Stimulated activated CD4-positive, alpha-beta T cell treated with anti-CD3 and anti-CD28 coated beads, Interleukin-4, amount 100 ng/mL, for 4 hours (primary cell): Measurements from ENCODE around the gene TTPAL.

Source experiments
- DNase-seq, 2 experiments: peaks; one replicate each; pipeline ENCODE4 v3.0.0-alpha.2; 2020

The TTPAL gene, protein sequence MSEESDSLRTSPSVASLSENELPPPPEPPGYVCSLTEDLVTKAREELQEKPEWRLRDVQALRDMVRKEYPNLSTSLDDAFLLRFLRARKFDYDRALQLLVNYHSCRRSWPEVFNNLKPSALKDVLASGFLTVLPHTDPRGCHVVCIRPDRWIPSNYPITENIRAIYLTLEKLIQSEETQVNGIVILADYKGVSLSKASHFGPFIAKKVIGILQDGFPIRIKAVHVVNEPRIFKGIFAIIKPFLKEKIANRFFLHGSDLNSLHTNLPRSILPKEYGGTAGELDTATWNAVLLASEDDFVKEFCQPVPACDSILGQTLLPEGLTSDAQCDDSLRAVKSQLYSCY

DNA sequence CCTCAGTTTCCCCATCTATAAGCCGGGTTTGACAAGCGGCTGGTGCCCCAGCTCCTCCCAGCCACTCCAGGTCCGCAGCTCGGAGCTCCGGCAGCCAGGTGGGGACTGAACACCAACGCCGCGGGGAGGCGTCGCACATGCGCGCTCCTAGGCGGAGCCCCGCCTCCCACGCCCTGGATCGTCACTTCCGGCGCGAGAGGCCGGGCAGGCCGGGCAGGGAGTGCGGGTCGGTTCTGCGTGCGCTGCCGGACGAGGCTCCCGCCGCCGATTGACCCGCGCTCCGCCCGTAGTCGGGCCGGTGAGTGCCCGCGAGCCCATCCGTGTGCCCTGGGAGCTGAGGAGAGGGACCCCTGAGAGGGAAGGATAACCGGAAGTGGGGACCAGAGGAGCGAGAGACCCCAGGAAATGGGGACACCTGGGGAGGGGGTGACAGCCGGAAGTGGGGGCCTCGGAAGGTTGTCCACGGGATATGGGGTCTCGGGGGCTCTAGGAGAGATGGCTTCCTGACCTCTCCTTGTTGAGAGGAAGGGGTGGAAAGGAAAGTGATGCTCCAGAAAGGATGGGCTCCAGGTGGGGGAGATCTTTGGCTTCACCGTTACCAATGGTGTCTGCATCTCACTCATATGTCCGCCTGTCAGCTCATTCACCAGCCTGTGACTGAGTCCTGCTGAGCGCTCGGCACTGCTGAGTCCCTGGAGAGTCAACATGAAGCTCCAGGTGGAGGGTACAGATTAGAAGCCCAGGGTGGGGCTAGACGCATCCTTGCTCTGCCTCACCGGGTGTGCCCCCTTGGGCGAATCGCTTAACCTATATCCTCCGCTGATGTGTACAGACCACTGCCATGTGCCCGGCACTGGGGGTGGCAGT is at the start of gene TTPAL:
TTPAL (plus strand) TSS at position 181 of the 867 bp plus-strand sequence. CDS start 4,126 bp downstream, outside the sequence.
- DNase-seq, result peak; percentile 89 to 93

DNA sequence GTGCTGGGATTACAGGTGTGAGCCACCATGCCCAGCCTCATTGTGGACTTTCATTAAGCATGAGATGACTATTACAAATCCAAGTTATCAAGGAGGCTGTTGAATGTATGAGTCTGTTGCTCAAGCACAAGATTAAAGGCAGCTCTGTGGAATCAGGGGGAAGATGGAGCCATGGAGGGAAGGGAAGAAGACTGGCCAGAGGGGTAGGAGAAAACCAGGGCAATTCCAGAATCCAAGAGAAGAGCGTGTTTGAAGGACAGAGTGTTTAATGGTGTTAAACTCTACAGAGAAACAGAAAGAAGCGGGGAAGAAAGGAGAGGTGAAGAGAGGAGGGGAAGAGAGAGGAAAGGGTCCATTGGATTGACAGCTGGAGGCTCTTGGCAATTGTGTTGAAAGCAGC is 49.8 kb upstream of the TTPAL start:
- no peak for DNase-seq

DNA sequence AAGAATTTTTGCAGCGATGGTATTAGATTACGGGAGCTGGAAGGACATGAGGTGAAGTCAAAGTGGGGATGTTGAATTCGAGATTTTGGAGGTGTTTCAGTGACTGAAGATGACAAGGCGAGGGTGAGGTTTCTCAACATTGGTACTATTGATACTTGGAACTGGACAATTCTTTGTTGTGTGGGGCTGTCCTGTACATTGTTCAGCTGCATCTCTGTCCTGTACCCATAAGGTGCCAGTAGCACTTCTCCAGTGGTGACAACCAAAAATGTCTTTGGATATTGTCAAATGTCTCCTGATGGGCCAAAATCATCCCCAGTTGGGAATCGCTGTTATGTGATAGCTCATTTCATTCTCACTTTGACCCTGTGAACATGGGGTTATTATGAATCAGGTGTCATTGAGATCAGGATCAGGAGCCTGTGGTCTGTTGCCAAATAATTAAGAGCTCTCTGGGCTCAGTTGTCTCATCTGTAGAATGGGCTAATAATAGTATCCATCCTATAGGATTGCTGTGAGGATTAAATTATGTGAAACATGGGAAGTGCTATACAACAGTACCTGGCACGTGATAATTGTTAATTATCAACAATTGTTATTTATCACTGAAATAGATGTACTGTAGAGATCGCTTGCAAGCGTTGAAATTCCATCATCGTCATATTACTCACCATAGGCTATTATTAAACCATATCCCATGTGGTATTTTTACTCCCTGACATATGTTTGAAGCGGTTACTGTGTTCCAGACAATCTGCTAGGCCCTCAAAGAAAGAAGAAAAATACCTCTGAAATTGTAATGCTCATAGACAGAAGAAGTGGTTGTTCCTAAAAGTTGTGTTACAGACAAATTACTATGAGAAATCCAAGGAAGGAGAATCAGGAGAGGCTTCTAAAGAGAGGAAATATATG is 48.5 kb upstream of the TTPAL start:
- no peak for DNase-seq

DNA sequence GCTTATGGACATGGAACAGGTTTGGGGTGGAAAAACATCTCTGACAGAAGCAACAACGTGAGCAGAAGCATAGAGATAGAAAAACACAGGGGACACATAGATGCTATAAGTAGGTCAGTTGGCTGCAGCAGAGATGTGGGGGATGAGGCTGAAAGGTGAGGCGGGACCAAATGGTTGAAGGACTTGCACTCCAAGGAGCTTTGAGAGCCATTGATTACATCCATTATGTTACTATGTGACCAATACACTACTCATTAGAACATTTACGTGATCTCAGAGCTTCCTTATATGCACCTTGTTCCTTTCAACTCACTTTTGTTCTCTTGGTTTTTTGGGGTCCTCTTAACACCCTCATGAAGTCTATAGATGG is 47.9 kb upstream of the TTPAL start:
- no peak for DNase-seq

DNA sequence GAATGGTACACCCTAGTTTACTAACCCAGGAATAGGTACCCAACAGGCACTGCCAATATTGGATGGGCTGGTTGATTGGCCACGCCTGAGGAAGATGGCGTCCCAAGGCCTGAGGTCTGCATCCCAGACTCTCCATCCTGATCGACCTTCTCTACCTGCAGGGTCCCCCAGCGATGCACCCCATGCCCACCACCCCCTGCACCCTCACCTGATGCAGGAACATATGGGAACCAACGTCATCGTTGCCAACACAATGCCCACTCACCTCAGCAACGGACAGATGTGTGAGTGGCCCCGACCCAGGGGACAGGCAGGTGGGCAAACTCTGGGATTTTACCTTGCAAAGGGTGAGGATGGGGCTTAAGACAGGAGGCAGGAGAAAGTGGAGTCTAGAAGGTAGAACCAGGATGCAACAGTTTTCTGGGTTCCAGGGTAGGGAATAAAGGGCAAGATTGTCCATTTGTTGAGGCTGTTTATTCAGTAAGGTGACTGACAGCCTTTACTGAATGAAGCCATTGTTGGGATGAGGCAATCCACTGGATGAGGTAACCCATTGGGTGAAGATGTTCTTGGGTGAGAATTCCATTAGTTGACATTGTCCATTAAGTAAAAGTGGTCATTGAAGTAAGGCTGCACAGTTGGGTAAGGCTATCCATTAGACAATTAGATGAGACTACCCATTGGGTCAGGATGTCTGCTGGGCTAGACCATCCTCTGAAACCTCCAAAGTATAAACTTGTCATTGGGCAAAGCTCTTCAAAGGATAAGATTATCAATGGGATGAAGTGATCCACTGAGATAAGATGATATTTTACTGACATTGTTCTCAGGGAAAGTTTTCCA is 47.3 kb upstream of the TTPAL start:
- DNase-seq, result no peak

DNA sequence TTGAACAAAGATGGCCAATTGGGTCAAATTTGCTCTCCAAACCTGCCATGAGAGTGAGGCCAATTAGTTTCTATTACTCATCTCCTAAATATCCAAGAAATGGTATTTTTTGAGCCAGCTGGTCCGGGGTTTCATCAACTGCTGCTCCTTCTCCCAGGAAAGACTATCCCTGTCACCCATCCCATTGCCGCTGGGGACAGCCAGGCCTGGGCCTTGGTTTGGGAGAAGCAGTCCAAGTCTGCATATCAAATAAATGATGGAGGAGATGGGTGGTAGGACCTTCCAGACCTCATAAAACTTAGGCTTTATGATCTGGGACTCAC is 46.7 kb upstream of the TTPAL start:
- DNase-seq, result no peak

DNA sequence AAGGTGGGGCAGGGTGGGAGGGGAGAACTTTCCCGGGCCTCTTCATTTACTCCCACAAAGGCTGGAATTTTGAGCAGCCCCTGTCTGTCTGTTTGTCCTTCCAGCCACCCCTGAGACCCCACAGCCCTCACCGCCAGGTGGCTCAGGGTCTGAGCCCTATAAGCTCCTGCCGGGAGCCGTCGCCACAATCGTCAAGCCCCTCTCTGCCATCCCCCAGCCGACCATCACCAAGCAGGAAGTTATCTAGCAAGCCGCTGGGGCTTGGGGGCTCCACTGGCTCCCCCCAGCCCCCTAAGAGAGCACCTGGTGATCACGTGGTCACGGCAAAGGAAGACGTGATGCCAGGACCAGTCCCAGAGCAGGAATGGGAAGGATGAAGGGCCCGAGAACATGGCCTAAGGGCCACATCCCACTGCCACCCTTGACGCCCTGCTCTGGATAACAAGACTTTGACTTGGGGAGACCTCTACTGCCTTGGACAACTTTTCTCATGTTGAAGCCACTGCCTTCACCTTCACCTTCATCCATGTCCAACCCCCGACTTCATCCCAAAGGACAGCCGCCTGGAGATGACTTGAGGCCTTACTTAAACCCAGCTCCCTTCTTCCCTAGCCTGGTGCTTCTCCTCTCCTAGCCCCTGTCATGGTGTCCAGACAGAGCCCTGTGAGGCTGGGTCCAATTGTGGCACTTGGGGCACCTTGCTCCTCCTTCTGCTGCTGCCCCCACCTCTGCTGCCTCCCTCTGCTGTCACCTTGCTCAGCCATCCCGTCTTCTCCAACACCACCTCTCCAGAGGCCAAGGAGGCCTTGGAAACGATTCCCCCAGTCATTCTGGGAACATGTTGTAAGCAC is 46.0 kb upstream of the TTPAL start:
- DNase-seq, result no peak

DNA sequence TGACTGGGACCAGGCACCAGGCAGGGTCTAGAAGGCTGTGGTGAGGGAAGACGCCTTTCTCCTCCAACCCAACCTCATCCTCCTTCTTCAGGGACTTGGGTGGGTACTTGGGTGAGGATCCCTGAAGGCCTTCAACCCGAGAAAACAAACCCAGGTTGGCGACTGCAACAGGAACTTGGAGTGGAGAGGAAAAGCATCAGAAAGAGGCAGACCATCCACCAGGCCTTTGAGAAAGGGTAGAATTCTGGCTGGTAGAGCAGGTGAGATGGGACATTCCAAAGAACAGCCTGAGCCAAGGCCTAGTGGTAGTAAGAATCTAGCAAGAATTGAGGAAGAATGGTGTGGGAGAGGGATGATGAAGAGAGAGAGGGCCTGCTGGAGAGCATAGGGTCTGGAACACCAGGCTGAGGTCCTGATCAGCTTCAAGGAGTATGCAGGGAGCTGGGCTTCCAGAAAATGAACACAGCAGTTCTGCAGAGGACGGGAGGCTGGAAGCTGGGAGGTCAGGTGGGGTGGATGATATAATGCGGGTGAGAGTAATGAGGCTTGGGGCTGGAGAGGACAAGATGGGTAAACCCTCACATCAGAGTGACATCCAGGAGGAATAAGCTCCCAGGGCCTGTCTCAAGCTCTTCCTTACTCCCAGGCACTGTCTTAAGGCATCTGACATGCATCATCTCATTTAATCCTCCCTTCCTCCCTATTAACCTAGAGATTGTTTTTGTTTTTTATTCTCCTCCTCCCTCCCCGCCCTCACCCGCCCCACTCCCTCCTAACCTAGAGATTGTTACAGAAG is 45.2 kb upstream of the TTPAL start:
- DNase-seq, result no peak

DNA sequence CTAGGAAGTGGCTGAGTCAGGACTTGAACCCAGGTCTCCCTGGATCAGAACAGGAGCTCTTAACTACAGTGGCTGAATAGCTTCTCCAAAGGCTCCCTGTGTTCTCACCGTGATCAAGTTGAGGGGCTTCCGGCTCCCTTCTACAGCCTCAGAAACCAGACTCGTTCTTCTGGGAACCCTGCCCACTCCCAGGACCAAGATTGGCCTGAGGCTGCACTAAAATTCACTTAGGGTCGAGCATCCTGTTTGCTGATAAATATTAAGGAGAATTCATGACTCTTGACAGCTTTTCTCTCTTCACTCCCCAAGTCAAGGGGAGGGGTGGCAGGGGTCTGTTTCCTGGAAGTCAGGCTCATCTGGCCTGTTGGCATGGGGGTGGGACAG is 44.6 kb upstream of the TTPAL start:
- DNase-seq, result no peak

DNA sequence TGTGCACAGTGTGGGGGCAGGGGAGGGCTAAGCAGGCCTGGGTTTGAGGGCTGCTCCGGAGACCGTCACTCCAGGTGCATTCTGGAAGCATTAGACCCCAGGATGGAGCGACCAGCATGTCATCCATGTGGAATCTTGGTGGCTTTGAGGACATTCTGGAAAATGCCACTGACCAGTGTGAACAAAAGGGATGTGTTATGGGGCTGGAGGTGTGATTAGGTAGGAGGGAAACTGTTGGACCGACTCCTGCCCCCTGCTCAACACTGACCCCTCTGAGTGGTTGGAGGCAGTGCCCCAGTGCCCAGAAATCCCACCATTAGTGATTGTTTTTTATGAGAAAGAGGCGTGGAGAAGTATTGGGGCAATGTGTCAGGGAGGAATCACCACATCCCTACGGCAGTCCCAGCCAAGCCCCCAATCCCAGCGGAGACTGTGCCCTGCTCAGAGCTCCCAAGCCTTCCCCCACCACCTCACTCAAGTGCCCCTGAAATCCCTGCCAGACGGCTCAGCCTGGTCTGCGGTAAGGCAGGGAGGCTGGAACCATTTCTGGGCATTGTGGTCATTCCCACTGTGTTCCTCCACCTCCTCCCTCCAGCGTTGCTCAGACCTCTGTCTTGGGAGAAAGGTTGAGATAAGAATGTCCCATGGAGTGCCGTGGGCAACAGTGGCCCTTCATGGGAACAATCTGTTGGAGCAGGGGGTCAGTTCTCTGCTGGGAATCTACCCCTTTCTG is 44.0 kb upstream of the TTPAL start:
- no peak for DNase-seq

DNA sequence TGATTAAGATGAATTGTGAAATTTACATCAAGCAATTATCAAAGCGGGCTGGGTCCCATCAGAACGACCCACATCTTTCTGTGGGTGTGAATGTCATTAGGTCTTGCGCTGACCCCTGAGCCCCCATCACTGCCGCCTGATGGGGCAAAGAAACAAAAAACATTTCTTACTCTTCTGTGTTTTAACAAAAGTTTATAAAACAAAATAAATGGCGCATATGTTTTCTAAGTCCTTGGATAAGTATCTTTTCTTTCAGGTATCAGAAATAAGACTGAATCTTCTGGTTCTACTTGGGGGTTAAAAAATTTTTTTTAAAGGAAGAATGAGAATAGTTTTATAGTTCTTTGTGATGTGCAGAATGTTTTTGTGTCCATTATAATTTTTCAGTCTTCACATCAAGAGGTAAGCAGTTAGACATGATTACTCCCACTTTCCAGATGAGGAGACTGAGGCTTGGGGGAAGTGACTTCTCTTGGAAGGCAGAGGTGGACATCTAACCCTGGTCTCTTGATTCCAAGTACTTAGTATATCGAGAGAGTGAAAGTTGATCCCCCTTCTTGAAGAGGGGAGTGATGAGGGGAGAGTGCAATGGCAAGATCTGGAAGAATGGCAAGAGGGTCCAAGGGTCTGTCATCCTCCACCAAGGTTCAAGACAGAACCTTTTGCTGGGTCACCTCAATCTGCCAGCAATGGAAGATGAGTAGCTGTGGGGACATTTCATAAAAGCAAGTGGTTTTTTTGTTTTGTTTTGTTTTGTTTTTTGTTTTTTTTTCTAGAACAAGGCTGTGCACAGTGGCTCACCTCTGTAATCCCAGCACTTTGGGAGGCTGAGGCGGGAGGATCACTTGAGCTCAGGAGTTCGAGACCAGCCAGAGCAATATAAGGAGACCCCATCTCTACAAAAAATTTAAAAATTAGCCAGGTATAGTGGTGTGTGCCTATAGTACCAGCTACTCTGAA is 42.8 kb upstream of the TTPAL start:
- no peak for DNase-seq

DNA sequence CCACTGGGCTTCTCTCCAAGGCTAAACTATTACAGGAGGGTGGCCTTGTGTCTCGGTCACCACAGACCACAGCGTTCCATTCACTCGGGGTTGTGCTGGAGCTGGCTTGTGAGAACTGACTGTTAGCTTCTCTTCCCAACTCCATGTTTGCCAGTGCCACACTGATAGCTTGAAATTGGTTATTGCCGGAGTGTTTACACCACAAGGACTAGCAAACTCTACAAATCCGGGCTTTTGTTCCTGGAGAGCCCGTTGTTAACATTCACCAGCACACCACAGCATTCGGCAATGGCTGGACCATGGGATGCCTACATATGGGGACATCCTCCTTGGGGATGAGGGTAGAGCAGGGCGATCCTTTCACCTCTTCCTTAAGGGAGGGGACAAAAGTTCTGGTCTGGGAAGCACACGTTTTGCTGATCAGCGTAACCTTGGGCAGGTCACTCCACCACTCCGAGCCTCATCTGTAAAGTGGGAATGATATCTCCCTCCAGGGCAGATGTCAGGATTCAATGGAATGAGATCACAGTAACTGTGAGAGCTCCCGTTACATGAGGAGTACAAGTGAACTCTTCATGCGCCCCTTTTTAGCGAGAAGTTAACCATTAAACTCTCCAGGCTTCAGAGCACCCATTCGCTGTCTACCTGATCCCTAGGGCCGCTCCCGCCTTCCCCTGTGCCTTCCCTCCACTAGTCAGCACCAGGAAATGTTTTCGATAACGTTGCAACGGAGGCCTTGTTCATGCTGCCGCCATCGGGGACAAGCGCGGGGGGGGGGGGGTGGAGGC is 41.7 kb upstream of the TTPAL start:
- DNase-seq, result no peak

DNA sequence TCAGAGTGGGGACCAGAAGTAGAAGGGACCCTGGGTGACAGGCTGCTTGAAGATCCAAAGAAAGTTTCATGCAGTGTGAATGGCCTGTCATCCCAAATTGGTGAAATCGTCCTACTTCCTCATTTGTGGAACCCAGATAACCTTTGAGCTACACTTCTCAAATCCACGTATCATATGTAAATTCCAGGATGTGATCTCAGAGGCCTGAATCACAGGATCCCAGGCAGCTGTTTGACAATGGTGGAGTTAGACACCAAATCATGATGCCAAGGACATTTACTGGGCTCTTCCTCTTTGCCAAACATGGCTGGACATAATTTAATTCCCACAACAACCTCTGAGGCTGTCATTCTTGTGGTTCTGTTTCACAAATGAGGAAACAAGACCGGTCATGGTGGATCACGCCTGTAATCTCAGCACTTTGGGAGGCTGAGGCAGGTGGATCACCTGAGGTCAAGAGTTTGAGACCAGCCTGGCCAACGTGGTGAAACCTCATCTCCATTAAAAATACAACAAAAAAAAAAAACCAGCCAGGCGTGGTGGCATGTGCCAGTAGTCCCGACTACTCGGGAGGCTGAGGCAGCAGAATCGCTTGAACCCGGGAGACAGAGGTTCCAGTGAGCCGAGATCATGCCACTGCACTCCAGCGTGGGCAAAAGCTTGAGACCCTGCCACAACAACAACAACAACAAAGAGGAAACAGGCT is 39.9 kb upstream of the TTPAL start:
- DNase-seq, result no peak

DNA sequence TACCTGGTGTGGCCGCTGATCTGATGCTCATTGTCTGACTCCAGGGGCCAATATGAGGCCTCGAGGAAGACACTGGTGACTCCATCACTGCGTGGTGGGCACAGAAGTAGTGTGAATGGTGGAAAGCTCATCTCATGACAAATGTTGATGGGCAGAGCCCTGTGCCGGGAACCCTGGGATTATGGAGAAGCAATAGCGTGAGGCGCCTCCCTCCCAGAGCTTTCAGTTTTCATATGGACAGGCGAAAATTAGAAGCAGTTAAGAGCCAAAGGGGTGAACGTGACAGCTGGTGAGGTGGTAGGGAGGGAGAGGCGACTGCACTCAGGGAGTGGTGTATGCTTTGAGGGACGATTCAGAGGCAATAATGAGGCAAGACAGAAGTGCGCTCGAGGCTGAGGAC is 39.3 kb upstream of the TTPAL start:
- DNase-seq, result no peak

DNA sequence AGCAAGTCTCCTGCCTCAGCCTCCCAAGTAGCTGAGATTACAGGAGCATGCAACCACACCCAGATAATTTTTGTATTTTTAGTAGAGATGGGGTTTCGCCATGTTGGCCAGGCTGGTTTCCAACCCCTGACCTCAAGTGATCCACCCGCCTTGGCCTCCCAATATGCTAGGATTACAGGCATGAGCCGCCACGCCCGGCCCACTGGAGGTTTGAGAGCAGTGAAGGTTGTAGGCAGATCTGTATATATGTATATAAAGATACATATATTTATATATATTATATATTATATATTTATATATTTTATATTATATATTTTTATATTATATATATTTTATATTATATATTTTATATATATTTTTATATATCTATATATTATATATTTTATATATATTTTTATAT is 38.2 kb upstream of the TTPAL start:
- DNase-seq, result no peak

DNA sequence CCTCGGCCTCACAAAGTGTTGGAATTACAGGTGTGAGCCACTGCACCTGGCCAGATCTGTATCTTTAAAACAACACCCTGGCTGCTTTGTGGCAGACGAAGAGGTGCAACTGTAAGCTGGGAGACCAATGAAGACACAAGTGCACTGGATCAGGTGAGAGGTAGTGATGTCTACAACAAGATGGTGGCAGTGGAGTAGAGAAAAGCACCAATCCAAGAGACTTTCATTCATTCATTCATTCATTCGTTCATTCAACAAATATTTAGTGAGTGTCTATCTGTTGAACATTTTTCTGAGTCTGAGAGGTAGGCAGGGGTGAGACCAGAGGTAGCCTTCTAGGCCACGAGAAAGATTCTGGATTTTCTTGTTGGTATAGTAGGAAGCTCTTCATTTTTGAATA is 36.9 kb upstream of the TTPAL start:
- no peak for DNase-seq

DNA sequence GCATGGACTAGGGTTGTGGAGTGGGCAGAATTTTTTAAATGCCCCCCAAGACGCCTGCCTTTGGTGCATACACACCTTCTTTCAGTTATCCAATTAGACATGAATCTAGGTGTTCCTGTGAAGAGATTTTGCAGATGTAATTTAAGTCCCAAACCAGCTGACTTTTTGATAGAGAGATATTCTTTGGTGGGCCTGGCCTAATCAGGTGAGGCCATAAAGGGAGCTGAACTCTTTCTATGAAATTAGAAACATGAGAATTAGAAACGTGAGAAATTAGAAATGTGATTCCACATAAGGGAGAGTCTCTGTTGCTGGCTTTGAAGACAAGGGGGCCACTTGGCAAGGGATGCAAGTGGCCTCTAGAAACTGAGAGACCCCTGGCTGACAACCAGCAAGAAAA is 36.4 kb upstream of the TTPAL start:
- DNase-seq, result no peak
